ENCODE data around the gene MAPKAP1.

Gene MAPKAP1

GRCh38 chr9:125522328-125522725 is 184.7 kb downstream of the MAPKAP1 start:
- no peak for FAIRE-seq

DNA sequence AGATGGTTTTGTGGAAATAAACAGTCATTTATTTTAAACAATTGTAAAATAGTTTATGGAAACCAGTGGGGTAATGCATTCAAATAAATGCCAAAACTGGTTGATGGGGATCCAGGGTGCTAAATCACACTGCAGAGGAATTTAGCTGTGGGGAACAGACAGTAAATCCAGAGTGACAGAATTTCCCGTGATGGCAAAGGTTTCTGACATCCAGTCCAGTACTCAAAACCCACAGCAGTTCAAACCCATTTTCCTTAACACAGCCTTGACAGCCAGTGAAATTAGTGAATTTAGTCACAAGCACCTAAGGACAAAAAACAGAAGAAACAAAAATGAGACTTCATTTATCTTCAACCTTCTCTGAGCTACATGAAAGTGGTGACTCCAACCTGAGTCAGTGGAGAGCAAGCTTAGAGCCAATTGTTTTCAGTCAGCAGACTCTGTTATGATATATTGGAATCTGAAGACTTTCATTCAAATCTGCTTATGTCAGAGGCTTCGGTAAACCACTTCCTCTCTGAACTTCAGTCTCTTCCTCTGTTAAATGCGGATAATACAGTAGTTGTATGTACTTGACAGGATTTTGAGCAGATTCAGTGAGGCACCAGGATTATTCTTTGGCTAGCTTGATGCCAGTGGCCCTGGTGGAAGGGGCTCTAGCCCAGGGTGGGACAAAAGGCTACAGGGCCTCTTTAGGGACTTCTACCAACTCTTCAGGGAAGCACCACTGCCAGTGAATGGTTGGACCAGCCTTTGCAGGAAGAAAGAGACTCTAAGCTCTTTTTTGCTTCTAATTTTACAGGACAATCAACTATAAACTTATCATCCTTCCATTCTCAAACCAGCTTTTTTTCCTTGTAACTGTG is 185.3 kb downstream of the MAPKAP1 start:
- TF ChIP-seq TAF1 (IDR thresholded peaks at IDR 0.05; ENCODE audit: low read depth, low read length) (no peak), SPI1 (IDR thresholded peaks at IDR 0.05; ENCODE audit: low read depth, low read length) (peak; percentile 84)
- FAIRE-seq (no peak), DNase-seq (ENCODE audit: insufficient read length, low spot score) (no peak)

More at GRCh38 chr9:125522328-125522725, 184.7 kb downstream of the MAPKAP1 start:
- no peak for DNase-seq (ENCODE audit: insufficient read length, low spot score)
- no peak for TF ChIP-seq POLR2A (IDR thresholded peaks at IDR 0.05; ENCODE audit: low read depth, low read length)
- no peak for TF ChIP-seq TAF1 (IDR thresholded peaks at IDR 0.05; ENCODE audit: low read depth, low read length)
- no peak for TF ChIP-seq PAX5 (IDR thresholded peaks at IDR 0.05; ENCODE audit: insufficient read depth, low read length, severe bottlenecking)
- TF ChIP-seq POLR2AphosphoS5 (IDR thresholded peaks at IDR 0.05; ENCODE audit: low read depth, low read length) = no peak
- TF ChIP-seq POU2F2 (IDR thresholded peaks at IDR 0.05; ENCODE audit: low read depth, low read length) = no peak
- no peak for TF ChIP-seq SPI1 (IDR thresholded peaks at IDR 0.05; ENCODE audit: low read depth, low read length)

- no peak for FAIRE-seq
- TF ChIP-seq SPI1 (IDR thresholded peaks at IDR 0.05; ENCODE audit: low read depth, low read length) (no peak), POLR2AphosphoS5 (IDR thresholded peaks at IDR 0.05; ENCODE audit: low read depth, low read length) (no peak), PAX5 (IDR thresholded peaks at IDR 0.05; ENCODE audit: insufficient read depth, low read length, severe bottlenecking) (no peak), POU2F2 (IDR thresholded peaks at IDR 0.05; ENCODE audit: low read depth, low read length) (no peak), POLR2A (IDR thresholded peaks at IDR 0.05; ENCODE audit: low read depth, low read length) (no peak), TAF1 (IDR thresholded peaks at IDR 0.05; ENCODE audit: low read depth, low read length) (no peak)
- DNase-seq (ENCODE audit: insufficient read length, low spot score) = no peak
Observed at GRCh38 chr9:125519734-125520133, 187.3 kb downstream of the MAPKAP1 start.

DNA sequence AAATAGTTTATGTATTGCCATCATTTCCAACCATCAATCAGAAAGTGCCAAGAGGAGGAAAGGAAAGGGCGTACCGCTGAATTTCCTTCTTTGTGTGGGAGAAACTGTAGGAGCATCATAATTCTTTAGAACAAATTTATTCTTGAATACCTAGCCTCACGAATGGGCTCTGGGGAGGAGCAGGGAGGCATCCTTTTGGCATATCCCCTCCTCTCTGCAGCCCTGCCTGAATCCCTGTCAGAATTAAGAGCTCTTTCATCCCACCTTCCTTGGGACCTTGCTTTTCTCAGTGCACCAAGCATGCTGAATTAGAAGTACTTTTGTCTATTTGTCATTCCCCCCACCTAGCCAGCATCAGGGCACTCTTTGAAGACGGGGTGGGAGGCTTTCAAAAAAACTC is 189.4 kb downstream of the MAPKAP1 start:
- DNase-seq (ENCODE audit: insufficient read length, low spot score) (no peak), FAIRE-seq (no peak)
- TF ChIP-seq TAF1 (IDR thresholded peaks at IDR 0.05; ENCODE audit: low read depth, low read length) = no peak
- no peak for TF ChIP-seq POLR2A (IDR thresholded peaks at IDR 0.05; ENCODE audit: low read depth, low read length)
- no peak for TF ChIP-seq PAX5 (IDR thresholded peaks at IDR 0.05; ENCODE audit: insufficient read depth, low read length, severe bottlenecking)
- TF ChIP-seq POLR2AphosphoS5 (IDR thresholded peaks at IDR 0.05; ENCODE audit: low read depth, low read length) = no peak
- TF ChIP-seq SPI1 (IDR thresholded peaks at IDR 0.05; ENCODE audit: low read depth, low read length) = no peak
- TF ChIP-seq POU2F2 (IDR thresholded peaks at IDR 0.05; ENCODE audit: low read depth, low read length) = no peak

- no peak for FAIRE-seq
- DNase-seq (ENCODE audit: insufficient read length, low spot score) = no peak
- TF ChIP-seq PAX5 (IDR thresholded peaks at IDR 0.05; ENCODE audit: insufficient read depth, low read length, severe bottlenecking) (no peak), POLR2AphosphoS5 (IDR thresholded peaks at IDR 0.05; ENCODE audit: low read depth, low read length) (no peak), POLR2A (IDR thresholded peaks at IDR 0.05; ENCODE audit: low read depth, low read length) (no peak), SPI1 (IDR thresholded peaks at IDR 0.05; ENCODE audit: low read depth, low read length) (no peak), TAF1 (IDR thresholded peaks at IDR 0.05; ENCODE audit: low read depth, low read length) (no peak), POU2F2 (IDR thresholded peaks at IDR 0.05; ENCODE audit: low read depth, low read length) (no peak)
Observed at GRCh38 chr9:125515983-125516940, 190.7 kb downstream of the MAPKAP1 start.

DNA sequence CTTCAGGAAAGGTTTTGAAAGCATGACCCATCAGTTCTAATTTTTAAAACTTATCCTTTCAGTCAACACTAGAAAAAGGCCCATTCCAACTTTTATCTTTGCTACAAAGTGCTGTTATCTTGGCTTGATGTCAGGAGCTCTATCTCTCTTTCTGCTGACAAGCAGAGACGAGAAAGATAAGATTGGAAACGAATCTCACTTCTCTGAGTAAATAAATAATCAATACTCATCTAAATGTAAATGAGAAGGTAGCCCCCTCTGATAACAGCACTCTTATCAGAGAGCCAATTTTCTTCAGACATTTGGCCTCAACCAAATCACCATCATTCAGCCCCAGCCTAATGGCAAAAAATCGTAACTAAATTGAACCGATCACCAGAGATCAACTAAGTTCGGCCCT is 191.7 kb downstream of the MAPKAP1 start:
- TF ChIP-seq POLR2AphosphoS5 (IDR thresholded peaks at IDR 0.05; ENCODE audit: low read depth, low read length) (no peak), POU2F2 (IDR thresholded peaks at IDR 0.05; ENCODE audit: low read depth, low read length) (no peak), POLR2A (IDR thresholded peaks at IDR 0.05; ENCODE audit: low read depth, low read length) (no peak), PAX5 (IDR thresholded peaks at IDR 0.05; ENCODE audit: insufficient read depth, low read length, severe bottlenecking) (no peak), SPI1 (IDR thresholded peaks at IDR 0.05; ENCODE audit: low read depth, low read length) (no peak)
- no peak for FAIRE-seq

GRCh38 chr9:125514468-125514867 is 192.5 kb downstream of the MAPKAP1 start:
- TF ChIP-seq POLR2AphosphoS5 (IDR thresholded peaks at IDR 0.05; ENCODE audit: low read depth, low read length) (no peak), POLR2A (IDR thresholded peaks at IDR 0.05; ENCODE audit: low read depth, low read length) (no peak), POU2F2 (IDR thresholded peaks at IDR 0.05; ENCODE audit: low read depth, low read length) (no peak), TAF1 (IDR thresholded peaks at IDR 0.05; ENCODE audit: low read depth, low read length) (no peak), SPI1 (IDR thresholded peaks at IDR 0.05; ENCODE audit: low read depth, low read length) (no peak), PAX5 (IDR thresholded peaks at IDR 0.05; ENCODE audit: insufficient read depth, low read length, severe bottlenecking) (no peak)
- DNase-seq (ENCODE audit: insufficient read length, low spot score) (no peak), FAIRE-seq (no peak)

More for the DNA sequence above, 191.7 kb downstream of the MAPKAP1 start:
- no peak for DNase-seq (ENCODE audit: insufficient read length, low spot score)

- FAIRE-seq (peak; percentile 91), DNase-seq (ENCODE audit: insufficient read length, low spot score) (no peak)
- TF ChIP-seq POLR2A (IDR thresholded peaks at IDR 0.05; ENCODE audit: low read depth, low read length) = no peak
- TF ChIP-seq POLR2AphosphoS5 (IDR thresholded peaks at IDR 0.05; ENCODE audit: low read depth, low read length) = no peak
- TF ChIP-seq POU2F2 (IDR thresholded peaks at IDR 0.05; ENCODE audit: low read depth, low read length) = no peak
- TF ChIP-seq PAX5 (IDR thresholded peaks at IDR 0.05; ENCODE audit: insufficient read depth, low read length, severe bottlenecking) = no peak
Observed at GRCh38 chr9:125513668-125514413, 193.2 kb downstream of the MAPKAP1 start.

DNA sequence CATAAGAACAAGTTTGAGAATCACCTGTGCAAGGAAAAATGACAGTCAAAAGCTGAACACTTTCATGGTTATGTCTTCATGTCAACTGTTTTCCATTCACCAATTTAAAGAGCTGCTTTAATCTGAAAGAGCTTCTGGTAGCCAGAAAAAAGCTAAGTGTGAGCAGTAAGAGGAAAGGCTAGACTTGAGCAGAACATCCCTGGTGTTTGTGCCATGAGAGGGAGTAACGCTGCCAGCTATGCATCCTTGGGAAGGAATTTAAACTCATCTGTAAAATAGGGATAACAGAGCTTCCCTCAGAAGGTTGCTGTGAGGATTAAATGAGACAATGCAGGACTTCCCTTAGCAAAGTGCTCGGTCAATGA is 193.7 kb downstream of the MAPKAP1 start:
- no peak for DNase-seq (ENCODE audit: insufficient read length, low spot score)
- TF ChIP-seq POLR2A (IDR thresholded peaks at IDR 0.05; ENCODE audit: low read depth, low read length) = no peak
- TF ChIP-seq POLR2AphosphoS5 (IDR thresholded peaks at IDR 0.05; ENCODE audit: low read depth, low read length) = no peak
- no peak for TF ChIP-seq PAX5 (IDR thresholded peaks at IDR 0.05; ENCODE audit: insufficient read depth, low read length, severe bottlenecking)
- TF ChIP-seq SPI1 (IDR thresholded peaks at IDR 0.05; ENCODE audit: low read depth, low read length) = 0 out of 2 replicates have a peak, but pooled peaks have one; percentile 11
- no peak for TF ChIP-seq TAF1 (IDR thresholded peaks at IDR 0.05; ENCODE audit: low read depth, low read length)
- FAIRE-seq = no peak
